NCI-H345 (cell line): Measurements from ENCODE around the gene PISD.
A peak's percentile ranks its signal among the peaks of the same experiment; 100 is the strongest.

Experiments
- DNase-seq: peaks from one replicate; lab custom pipeline; 2025; lab: John Stamatoyannopoulos, UW

PISD gene

DNA sequence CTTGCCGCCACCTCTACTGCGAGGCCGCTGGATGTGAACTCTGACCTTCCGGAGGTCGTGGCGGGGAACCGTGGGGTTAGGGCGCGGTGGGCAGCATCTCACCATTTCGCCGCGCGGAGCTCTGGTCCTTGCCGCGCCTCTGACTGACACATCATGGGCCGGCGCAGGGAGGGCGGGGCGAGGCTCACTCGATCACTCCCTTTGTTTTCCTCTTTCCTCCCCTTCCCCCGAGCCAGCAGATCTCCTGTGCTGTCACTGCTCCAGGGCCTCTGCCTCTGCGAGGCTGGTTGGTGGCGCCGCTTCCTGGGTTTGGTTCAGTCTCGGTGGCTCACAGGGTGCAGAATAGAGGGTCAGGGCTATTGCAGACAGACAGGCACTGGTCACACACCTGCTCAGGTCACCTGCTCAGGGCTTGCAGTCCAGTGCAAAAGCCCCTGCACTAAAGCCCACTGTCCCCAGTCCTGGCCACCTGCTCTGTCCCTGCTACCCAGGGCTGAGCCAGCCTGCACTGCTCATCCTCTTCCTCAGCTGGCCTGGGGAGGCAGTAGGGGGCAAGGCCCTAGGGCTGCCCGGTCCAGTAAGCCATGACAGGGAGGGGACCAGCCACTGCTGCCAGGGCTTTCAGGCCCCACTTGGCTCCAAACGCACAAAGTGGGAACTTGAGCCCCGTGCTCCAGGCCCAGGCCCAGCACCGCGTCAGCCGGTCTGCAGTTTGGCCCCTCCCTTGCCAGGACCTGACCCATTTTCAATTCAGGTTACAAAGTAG, 36.2 kb downstream of the PISD start:
- no peak for DNase-seq

DNA sequence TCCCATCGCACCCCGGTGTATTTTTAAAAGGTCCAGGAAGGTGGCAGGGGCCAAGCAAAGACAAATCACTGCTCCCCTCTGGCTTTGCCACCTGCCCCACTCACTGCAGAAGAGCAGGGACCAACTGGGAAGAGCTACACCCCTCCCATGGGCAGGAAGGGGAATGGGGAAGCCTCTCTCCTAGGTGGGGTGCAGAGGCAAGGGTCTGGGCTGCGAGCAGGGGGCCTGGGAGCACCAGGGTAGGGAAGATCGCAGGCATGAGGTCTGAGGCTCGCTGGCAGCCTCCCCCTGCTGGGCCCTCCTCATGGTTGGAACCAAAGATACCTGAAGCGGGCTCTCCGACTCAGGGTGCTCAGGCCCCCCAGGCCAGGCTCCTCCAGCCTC, 36.8 kb downstream of the PISD start:
- DNase-seq, result no peak

DNA sequence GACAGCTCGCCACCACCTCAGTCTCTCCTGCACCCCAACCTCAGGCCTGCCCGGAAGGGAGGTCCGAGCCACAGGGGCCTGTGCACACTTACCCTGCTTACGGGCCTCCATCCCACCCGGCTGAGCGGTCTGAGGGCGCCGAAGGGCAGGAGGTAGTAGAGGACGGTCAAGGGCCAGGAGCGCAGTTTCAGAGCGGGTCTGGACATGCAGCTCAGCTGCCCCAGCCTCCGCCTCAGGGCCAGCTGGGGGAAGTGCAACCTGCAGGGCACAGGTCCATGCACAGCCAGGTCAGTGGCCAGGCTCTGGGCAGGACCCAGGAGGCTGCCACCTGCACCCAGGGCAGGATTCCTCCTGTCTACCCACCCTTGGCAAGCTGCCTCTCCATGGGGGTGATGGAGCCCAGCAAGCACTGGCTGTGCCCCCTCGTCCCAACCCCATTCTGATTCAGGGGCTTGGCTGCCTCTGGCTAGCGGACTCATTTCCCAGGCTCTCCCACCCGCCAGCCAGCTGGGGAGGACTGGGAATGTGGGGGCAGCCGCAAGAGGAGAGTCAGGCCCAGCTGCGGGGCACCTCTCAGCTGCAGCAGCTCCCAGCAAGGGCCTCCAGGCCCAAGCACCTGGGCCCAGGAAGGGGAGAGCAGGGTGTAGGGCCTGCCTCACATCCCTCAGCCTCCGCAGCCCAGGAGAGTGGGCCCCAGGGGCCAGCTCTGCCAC, 38.3 kb downstream of the PISD start:
- DNase-seq, result no peak

DNA sequence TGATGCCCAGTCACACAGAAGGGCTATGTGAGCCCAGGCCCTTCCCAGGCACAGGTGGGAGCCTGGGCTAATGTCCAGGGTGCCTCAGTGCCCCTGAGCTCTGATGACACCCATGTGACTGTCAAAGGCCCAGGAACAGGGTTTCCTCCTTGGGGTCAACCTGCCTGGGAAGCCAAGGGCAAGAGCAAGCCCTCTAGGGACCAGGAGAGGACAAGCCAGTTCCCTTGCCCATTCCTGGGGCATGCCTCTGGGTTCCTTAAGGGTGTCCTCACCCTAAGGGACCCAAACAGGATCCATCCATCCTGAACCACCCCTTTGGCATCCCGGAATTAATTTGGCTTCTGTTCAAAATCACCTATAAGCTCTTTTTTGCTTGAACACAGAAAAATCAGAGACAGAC, 39.0 kb downstream of the PISD start:
- DNase-seq, result no peak

DNA sequence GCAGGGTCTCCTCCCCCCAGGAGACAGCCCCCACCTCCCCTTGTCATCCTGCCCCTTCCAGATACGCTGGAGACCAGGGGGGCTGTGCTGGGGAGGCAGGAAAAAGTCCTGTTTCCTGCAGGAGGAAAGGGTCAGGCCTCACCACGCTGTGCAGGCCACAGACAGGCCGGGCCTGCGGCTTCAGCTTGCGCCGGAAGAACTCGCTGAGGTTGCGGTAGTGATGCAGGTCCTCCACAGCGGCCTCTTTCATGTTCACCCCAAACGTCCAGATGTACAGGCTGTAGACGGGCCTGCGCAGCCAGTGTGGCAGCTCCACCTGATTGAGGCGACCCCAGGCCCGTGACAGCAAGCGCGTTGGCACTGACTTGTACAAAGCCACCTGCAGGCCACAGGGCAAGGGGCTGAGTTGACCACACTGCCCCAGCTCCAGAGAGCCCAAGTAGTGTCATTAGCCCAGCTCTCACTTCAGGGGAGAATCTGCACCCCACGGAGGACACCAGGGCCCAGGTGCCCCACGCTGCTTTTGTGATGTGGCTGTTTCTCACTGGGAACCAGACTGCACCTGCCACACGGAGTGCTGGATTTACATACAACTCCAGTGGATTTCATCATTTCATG, 40.4 kb downstream of the PISD start:
- DNase-seq, result no peak

DNA sequence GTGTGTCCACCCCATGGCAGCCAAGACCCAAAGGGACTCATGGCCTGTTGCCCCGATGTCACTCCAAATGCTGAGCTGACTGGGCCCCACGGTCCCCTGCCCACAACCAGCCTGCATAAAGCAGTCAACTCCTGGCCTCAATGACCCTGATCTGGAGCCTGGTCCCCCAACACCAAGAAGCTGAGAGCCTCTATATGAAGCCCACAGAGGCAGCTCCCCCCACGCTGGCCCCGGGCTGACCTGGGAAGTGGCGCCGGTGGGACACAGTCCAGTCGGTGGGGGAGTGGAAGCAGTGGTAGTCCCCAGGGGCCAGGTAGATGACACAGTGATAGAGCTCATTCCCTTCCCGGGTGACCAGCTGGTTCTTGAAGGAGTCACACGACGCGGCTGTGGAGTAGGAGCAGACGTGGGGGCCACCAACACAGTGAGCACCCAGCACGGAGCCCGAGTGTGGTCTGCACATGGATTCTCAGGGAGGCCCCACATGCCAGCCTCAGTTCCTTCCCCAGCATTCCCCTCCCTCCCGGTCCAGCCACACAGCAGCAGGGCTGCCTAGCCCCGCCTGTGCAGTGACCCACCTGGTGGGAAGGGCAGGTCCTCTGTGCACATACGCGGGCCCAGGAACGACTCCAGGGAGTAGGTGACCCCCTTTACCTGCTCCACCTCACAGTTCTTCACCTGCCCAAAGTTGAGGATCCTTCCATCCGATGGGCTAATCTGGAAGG, 41.1 kb downstream of the PISD start:
- no peak for DNase-seq

DNA sequence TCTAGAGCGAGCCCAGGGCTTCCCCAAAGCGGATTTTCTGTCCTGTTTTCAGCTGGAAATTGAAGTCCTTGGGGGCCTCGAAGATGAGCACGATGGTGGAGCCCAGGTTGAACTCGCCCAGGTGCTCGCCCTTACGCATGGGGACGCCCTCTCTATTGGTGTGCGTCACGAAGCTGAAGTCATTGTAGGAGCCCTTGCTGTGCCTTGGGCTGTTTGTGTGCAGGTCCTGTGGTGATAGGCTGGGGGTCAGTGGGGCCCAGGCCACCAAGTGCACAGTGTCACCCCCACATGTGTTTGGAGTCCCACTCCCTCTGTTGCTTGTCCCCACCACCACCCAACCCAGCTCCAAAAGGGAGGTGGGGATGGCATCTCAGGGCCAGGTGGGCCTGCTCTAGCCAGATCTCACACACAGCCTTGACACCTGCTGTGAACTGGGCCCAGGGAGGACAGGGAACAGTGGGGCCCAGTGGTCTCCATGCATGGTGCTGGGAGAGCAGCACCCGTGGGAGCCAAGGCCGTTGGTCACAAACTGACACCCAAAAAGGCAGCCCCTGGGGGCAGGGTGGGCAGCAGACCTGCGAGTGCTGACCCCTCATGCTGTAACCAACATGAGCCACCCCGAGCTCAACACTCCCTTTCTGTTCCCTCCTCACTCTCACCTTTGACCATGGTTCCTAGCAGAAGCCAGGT, 42.3 kb downstream of the PISD start:
- DNase-seq, result no peak

DNA sequence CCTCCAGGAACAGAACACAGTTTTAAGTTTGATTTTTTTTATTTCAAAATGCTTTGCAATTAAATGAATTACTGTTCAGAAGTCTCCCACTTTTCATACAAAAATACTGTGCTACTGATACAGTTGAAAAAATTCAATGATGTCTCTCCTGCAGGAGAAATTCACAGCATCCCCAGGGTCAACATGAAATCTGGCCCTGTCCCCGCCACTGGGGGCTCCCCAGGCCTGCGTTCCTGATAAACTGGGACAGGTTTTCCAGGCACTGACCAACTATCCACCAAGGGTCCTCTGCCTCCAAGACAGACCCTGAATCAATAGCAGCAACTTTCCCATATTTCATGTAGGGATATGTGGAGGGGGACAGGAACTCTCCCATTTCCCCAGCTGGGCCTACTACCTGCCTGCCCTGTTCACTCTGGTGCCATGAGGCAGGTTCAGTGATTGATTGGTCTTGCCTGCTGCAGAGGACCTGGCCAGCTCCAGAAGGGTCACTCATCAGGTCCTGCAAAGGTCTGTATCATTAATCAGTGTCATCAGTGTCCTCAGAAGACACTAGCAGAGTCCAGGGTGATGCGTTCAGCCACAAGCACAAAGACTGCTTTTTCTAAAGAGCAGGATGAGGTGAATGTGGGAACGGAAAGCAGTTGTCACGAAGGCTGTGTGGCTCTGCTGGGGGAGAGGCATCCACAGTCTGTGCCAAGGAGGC, 43.4 kb downstream of the PISD start:
- no peak for DNase-seq

DNA sequence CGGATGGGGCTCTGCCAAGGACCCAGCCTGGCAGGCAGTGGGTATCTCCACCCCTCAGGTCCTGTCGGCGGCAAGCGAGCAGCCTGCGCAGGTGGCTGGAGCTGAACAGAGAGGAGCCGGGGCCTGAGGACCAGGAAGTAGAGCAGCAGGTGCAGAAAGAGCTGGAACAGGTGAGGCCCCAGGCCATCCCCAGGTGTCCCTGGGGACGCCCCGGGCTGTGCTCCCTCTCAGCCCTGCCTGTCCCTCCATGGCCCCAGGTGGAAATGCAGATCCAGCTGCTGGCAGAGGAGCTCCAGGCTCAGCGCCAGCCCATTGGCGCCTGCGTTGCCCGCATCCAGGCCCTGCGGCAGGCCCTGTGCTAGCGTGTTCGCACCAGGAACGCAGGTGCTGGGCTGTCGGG, 44.0 kb downstream of the PISD start:
- DNase-seq, result peak; percentile 92

DNA sequence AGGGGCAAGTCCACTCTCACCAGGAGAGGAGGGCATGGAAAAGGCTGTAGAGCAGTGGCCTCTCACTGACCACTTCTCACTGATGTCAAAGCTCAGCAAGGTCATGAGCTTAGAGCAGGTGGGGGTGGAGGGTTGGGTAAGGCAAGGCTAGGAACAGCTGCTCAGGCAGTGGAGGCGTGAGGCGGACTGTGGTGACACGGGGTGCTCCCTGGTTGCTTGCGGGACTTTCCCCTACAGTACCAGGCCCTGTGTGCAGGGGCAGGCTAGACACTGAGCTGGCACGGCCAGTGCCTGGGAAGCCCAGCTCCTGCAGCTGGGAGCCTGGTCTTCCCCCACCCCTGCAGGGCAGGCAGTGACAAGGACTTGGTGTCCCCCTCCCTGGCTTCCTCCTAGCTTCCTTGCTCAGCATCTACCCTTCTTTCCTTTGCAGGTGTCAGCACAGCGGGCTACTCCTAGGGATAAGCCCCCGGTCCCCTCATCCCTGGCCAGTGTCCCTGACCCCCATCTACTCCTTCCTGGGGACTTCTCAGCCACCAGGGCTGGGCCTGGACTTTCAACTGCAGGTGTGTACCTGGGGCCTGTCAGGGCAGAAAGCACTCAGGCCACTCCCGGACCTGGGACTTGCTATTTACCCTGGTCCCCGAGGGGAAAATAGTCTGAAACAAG, 45.6 kb downstream of the PISD start:
- no peak for DNase-seq

DNA sequence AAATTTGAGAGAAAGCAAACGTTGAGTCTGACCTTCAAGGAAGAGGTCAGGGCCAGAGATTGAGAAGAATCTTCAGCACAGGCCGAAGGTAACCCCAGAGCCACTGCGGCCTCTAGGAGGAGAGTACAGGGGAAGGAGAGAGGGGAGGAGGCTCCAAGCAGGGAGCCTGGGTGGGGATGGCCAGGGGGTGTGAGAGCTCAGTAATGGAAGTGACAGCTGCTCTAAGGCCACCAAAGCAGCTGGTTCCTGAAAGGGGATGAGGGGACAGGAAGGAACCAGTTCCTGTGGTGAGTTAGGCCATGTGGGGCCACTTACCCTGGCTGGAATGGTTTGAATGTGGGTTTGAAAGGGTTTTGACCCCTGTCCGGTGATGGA, 46.1 kb downstream of the PISD start:
- no peak for DNase-seq

DNA sequence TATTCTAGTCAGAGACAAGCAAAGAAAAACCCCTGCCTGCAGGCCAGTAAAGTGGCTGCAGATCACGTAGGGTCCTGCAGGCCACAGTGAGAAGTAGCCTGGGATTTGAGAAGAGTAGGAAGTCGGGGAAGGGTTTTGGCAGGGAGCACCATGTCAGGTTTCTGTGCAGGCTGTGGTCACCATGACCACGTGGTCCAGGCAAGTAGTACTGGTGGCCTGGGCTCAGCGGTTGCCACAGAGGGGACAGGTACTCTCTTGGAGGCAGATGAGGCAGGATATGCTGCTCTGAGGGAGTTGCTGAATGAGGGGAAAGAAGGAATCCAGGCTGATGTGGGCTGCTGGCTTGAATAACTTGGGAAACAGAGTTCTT, 46.5 kb downstream of the PISD start:
- DNase-seq, result no peak

DNA sequence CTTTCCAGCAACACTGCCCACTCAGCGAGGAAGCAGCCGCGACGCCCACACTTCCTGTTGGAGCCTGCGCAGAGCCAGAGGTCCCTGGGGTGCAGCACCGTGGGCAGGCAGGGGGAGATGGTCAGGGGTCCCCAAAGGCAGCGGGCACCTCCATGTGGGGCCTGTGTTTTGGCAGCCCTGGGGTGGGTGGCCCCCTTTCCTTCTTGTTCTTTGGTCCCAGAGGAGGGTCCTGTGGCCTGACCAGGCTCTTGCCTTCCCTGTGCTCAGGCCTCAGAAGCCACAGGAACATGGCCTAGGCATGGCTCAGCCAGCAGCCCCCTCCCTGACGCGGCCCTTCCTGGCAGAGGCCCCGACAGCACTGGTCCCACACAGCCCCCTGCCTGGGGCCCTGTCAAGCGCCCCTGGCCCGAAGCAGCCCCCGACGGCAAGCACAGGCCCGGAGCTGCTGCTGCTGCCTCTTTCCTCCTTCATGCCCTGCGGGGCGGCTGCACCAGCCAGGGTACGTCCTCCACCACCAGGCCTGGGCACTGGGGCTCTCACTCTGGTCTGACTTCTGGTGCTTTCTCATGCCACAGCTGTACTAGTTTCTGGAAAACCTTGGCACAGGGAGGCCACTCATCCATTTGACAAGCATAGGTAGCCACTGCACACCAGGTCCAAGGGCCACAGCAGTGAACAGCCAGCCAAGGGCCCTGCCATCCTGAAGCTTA, 47.1 kb downstream of the PISD start:
- DNase-seq, result no peak

DNA sequence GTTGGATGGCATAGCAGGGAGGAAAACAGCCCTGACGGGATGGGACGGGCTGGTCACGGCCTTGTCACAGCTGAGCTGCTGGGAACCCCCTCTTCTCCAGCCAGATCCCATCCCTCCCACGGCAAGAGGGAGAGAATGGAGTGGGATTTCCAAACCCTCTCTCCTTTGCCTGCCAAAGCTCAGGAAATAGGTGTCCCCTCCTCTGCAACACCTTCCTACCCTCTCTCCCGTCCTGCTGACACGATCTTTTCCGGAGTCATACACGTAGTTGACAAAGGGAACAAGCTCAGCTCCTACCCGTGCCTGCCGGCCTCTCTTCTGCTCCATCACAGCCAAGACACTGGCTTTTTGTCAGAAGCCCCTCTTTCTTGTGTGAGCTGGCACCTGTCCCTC, 48.1 kb downstream of the PISD start:
- DNase-seq, result no peak

DNA sequence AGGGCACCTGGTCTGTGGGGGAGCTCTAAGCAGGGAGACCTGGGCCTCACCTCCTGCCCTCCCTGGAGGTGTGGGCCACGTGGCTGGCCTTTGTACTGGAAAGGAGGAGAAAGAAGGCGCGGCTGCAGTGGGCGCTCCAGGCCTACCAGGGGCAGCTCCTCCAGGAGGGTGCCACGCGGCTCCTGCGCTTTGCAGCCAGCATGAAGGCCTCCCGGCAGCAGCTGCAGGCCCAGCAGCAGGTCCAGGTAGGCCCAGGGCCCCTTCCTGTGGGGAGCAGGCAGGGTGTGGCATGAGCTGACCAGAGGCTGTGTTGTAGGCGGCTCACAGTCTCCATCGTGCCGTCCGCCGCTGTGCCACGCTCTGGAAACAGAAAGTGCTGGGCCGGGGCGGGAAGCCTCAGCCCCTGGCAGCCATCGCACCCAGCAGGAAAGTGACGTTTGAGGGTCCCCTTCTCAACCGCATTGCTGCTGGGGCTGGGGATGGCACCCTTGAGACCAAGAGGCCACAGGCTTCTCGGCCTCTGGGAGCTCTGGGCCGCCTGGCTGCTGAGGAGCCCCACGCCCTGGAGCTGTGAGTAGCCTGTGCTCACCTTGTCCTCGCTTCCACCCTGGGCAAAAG, 48.6 kb downstream of the PISD start:
- DNase-seq, result no peak

DNA sequence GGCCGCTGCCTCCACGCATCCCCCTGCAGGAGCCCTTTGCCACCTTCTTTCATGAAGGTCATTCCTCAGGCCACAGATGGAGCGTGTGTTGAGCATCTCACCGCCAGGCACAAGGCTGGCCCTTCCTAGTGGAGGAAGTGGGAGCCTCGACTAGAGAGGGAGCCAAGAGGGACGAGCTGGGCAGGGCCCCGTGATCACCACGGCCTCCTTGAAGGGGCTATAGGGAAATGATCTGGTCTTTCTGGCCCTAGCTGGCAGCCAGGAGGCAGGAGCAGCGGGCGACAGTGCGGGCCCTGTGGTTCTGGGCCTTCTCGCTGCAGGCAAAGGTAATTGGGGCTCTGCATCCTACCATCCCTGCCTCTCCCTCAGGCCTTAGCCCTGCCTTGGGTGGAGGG, 49.1 kb downstream of the PISD start:
- no peak for DNase-seq

DNA sequence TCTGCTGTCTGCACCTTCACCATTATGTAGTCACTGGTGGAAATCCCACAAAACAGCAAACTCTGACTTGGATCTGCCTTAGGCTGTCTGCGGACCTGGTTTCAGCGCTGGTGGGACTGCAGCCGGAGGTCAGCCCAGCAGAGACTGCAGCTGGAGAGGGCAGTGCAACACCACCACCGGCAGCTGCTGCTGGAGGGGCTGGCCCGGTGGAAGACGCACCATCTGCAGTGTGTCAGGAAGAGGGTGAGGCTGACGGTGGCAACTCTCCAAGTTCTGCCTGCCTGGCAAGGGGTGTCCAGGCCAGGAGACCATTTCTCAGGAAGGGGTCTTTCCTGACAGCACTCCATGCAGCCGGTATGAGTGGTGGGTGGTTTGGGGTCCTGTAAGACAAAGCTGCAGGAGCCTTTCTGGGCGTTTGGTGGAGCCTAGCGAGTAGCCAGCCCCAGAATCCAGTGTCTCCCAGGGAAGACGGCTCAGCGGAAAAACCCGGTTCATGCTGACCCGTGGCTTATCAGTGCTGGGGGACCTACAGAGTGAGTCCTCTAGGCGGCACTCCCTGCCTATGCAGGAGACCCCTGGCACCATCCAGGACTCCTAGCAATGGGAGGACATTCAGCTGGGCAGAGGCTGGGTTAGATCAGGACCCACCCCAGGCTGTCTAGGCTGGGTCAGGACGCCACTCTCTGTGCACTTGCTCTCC, 50.8 kb downstream of the PISD start:
- no peak for DNase-seq

DNA sequence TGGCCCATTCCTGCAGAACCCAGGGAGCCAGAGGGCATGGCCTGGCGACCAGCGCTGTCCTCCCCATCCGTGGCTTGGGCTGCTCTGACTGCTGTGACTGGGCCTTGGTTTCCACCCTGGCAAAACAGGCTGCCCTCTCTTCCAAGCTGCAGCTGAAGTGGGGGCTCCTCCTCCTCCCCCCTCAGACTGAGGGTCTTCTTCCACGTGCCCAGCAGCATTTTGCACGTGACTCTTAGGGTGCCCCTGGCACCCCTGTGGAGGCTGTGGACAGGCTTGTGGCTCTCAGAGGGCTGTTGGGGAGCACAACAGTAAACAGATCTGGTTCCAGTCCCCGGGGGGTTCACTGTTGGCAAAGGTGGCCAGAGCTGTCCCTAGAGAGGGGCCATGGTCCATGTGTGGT, 51.4 kb downstream of the PISD start:
- no peak for DNase-seq

DNA sequence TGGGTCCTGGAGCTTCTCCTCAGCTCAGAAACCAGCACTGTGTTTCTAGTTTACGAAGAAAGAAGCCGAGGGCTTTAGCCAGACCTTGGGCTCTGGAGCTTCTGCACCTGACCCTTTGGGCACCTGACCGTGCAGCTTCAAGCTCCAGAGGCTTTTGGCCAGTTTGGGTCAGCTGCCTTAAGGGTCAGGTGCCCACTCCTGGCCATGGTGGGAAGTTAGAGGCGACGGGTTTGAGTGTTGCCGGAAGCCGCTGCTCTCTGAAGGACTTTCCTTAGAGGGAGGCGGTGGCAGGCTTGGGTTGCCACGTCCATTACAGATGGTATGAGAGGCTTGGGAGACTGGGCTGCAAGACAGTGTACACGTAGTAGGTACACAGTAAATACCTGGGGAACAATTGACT, 52.3 kb downstream of the PISD start:
- DNase-seq, result no peak
